HL-60 (cell line): ENCODE measurements around the gene ANXA2.

Experiments used
- GABPA ChIP-seq: IDR thresholded peaks from 2 replicates; pipeline ENCODE4 v1.6.1; 2012; ENCODE audit warnings: low read depth
- POLR2AphosphoS5 ChIP-seq: IDR thresholded peaks from 2 replicates; pipeline ENCODE4 v1.6.1; 2012; ENCODE audit warnings: low read depth
- TF ChIP-seq, protein P1 (sequence below): IDR thresholded peaks from one replicate; pipeline ENCODE4 v1.5.1; 2011; ENCODE audit warnings: low read length, control low read depth, inconsistent platforms; ENCODE audit not compliant: insufficient read depth
- TF ChIP-seq, protein P2 (sequence below): IDR thresholded peaks from 2 replicates; pipeline ENCODE4 v1.6.1; 2012; ENCODE audit warnings: low read depth; ENCODE audit not compliant: insufficient replicate concordance

DNA sequence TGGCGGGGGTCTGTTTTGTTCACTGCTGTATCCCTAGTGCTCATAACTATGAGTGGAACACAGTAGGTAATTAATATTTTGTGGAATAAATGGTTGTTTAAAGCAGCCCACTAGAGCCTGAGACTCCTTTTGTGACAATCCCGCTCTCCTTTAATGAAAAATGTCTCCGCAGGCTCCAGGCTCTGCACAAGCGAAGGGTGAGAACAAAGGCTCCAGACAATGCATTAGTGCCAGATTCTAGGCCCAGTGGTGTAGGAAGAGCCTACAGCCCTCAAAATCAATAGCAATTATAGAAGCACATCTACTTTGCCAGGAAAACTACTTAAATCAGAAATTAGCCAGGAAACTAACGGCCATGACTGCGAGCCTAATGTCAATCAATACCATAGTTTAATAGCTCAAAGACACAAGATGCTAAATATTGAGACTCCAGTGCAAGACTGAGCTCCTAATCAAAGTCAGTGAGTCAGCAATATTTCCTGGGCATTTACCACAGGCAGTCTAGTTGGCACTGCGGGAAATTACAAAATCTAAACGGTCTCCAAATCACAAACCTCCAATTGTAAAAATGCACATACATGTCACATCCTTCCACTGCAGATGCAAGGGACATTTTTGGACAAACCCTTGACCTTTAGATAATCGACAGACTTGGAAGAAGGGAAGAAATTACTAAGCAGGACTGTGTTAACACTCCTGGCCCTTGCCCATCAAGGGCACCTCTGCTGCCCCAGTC lies 2.3 kb downstream of the ANXA2 start:
- TF ChIP-seq, protein P1, sequence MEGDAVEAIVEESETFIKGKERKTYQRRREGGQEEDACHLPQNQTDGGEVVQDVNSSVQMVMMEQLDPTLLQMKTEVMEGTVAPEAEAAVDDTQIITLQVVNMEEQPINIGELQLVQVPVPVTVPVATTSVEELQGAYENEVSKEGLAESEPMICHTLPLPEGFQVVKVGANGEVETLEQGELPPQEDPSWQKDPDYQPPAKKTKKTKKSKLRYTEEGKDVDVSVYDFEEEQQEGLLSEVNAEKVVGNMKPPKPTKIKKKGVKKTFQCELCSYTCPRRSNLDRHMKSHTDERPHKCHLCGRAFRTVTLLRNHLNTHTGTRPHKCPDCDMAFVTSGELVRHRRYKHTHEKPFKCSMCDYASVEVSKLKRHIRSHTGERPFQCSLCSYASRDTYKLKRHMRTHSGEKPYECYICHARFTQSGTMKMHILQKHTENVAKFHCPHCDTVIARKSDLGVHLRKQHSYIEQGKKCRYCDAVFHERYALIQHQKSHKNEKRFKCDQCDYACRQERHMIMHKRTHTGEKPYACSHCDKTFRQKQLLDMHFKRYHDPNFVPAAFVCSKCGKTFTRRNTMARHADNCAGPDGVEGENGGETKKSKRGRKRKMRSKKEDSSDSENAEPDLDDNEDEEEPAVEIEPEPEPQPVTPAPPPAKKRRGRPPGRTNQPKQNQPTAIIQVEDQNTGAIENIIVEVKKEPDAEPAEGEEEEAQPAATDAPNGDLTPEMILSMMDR: no peak
- TF ChIP-seq, protein P2, sequence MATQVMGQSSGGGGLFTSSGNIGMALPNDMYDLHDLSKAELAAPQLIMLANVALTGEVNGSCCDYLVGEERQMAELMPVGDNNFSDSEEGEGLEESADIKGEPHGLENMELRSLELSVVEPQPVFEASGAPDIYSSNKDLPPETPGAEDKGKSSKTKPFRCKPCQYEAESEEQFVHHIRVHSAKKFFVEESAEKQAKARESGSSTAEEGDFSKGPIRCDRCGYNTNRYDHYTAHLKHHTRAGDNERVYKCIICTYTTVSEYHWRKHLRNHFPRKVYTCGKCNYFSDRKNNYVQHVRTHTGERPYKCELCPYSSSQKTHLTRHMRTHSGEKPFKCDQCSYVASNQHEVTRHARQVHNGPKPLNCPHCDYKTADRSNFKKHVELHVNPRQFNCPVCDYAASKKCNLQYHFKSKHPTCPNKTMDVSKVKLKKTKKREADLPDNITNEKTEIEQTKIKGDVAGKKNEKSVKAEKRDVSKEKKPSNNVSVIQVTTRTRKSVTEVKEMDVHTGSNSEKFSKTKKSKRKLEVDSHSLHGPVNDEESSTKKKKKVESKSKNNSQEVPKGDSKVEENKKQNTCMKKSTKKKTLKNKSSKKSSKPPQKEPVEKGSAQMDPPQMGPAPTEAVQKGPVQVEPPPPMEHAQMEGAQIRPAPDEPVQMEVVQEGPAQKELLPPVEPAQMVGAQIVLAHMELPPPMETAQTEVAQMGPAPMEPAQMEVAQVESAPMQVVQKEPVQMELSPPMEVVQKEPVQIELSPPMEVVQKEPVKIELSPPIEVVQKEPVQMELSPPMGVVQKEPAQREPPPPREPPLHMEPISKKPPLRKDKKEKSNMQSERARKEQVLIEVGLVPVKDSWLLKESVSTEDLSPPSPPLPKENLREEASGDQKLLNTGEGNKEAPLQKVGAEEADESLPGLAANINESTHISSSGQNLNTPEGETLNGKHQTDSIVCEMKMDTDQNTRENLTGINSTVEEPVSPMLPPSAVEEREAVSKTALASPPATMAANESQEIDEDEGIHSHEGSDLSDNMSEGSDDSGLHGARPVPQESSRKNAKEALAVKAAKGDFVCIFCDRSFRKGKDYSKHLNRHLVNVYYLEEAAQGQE: no peak
- TF ChIP-seq POLR2AphosphoS5 (no peak), GABPA (no peak)
